GM18907 (cell line): Measurements from ENCODE around the gene PREX1.
"Not testable (repeated sequence)": the region's sequence is repeated elsewhere in the genome, so short reads cannot be mapped to it uniquely, and the experiment has no call there.

ENCODE experiments used
- ATAC-seq: cut with Tn5 transposase; IDR thresholded peaks from one replicate; pipeline ENCODE4 v1.9.1; 2021; ENCODE audit warnings: mild to moderate bottlenecking, moderate library complexity; ENCODE audit not compliant: unreplicated experiment

Gene PREX1

DNA sequence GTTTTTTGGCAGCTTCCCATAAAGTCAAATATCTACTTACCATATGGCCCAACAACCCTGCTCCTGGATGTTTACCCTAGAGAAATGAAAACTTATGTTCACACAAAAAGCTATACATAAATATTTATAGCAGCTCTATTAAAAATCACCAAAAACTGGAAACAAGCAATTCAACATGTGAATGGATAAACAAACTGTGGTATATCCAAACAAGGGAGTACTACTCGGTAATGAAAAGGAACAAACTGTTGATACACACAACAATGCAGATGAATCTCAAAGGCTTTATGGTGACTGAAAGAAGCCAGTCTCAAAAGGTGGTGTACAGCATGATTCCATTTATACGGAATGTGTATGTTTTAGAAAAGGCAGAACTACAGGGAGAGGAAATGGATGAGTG is 48.4 kb downstream of the PREX1 start:
- no peak for ATAC-seq

DNA sequence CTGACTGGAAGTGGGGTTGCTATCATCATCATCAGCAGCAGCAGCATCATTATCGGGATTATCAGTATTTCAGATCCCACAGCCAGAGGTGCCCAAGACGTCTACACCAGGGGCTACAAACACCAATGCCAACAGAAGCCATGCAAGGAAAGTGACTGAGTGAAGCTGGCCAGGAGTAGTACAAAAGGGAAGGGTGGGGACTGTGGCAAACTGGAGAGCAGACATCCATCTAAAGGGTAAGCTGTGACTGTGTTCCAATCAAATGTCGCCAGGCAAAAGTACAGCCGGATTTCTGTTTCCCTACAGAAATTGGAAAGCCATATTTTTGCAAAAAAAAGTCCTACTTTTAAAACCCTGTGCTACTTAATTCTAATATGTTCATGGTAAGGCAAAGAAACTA is 50.0 kb downstream of the PREX1 start:
- no peak for ATAC-seq

DNA sequence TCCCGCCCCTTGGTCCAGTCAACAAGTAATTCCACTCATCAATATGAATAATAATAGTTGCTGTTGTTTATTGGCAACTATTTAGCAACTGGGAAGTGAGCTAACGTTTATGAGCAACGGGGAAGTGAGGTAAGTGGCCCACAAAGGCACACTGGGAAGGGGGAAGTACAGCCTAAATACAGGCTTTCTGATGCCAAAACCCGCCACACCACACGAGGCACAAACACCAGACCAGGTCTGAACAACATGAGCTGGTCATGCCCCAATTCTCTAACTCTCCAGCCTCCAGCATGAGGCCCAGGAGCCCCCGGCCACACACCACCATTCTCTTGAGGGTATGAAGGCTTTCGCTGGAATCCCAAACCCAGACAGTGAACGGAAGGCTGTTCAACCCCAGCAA is 50.8 kb downstream of the PREX1 start:
- no peak for ATAC-seq

DNA sequence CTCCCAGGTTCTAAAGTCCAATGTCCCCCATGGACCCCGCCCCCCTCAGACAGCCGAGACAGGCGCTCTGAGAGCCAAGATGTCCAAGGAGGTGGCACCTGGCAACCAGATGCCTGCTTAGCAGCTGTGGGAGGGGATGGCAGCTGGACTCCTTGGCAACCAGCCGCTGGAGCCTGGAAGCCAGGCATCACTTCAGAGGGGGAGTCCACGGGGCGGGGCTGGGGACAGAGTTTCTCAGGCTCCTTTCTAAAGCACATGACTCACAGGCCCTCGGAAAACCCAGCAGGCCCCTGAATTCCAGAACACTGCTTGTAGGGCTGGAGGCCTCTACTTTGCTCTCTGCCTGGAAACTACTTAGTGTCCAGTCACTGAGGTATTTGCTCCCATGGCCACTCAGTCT is 51.5 kb downstream of the PREX1 start:
- ATAC-seq = no peak

DNA sequence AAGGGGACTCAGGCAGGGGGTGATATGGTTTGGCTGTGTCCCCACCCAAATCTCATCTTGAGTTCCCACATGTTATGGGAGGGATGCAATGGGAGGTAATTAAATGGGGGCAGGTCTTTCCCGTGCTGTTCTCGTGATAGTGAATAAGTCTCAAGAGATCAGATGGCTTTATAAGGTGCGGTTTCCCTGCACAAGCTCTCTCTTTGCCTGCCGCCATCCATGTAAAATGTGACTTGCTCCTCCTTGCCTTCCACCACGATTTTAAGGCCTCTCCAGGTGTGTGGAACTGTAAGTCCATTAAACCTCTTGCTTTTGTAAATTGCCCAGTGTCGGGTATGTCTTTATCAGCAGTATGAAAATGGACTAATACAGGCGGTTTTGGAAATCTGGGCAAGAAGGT is 52.3 kb downstream of the PREX1 start:
- not testable (repeated sequence) for ATAC-seq

DNA sequence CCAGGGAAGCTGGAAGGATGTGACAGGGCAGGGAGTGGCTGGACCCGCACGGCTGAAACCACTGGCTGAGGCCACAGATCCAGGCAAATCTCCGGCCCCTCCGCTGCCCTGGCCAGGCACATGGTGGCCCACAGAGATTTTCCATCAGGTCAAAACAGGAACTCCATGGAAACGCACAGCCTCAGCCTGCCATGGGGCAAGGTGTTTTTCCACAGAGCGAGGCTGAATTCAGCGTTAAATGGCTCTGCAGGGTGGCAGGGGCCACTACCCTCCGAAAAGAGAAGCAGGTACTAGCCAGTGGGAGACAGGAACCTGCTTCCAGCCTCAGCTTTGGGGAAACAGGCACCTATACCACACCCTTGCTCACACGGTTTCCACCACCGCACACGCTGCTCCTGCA is 53.1 kb downstream of the PREX1 start:
- ATAC-seq = no peak

DNA sequence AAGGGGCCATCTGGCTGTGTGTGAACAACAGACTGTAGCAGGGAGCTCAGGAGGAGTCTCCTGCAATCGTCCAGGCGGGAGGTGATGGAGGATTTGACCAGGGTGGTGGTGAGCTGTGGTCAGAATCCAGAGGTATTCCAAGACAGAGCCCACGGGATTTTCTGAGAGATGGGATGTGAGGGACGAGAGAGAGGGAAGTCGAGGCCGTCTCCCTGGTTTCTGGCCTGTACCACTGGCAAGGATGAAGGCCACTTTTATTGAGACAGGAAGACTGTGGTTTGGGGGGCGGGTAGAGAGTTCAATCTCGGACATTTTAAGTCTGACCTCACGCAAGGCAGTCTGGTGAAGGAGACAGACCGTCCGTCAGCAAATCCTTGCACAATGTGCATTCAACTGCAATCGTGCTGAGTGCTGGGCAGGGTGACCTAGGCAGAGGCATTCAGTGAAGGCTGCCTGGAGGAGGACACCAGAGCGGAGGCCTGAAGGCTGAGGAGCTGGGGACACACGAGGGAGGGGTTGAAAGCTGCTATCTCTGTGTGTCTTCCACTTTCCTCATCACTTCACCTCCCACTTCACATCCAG is 53.9 kb downstream of the PREX1 start:
- no peak for ATAC-seq

DNA sequence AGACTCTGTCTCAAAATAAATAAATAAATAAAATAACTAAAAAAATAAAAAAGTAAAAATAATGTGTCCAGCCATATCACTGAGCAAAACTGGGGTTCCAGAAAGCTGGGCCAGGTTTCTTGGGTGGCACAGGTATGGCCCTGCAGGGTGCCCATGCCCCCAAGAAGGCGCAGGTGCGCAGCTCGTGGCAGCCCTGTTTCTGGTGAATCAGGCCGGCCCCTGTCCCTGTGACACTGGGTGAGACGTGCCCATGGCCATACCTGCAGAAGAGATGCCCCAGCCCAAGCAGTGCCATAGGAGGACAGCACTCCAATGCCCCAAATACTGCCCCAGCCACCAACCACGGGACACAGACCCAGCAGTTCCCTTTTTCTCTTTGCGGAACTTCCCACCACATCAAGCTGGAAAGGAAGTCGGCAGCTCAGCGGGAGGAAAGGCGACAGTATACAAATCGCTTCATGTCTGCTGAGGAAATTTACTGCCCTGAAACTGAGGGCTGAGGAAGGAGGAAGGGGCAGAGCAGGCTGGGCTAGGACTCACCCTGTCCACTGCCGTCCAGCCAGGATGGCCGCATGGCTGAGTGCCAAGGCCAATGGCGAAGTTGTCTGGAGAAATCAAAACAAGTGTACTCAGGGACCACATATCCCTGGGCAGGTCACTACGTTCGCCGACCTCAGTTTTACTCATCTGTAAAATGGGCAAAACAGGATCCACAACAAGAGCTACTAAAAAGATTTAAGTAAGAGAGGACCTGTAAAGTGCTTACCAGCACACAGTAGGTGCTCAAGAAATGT is 55.4 kb downstream of the PREX1 start:
- ATAC-seq = no peak

DNA sequence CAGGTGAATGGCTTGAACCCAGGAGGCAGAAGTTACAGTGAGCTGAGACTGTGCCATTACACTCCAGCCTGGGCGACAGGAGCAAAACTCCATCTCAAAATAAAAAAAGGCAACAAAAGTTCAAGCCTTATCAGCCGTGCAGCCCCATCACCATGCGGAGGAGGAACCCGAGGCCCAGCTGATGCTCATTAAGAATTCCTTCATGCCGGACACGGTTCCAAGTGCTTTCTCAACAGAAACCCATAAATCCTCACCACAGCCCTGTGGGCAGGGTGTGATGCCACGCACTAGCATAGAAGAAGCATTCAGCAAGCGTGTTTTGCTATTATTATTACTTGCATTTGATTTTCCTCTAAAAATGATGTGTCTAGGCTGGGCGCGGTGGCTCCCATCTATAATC is 56.3 kb downstream of the PREX1 start:
- ATAC-seq = no peak

DNA sequence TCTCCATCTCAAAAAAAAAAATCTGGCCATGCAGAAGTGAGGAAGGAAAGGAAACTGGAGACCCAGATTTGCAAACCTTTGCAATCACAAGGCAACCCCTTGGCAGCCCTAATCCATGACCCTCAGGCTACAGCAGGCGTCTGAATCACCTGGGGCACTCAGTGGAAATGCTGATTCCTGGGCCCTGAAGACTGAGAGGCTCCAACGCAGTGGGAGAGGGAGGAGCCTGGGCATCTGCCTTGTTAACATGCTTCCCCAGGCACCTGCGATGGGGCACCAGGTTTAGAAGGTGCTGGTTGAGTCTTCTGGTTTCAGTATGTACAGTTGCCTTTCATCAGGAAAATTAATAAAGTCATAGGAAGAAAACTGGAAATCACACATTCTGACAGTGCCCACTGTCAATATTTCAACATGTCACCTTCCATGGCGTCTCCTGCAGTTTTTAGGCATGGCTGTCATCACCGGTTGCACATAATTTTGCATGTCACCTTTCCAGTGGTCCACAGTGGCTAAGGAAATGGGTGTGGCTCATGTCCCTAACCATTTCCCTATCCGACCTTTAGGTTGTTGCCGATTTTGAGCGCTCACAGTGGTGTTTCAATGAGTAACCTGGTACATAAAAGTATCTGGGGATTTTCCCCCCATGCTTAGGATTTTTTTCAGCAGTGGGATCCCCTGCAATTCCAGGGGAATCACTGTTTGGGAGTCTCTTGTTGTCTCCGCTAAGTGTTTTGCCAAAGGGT is 56.9 kb downstream of the PREX1 start:
- ATAC-seq = no peak

DNA sequence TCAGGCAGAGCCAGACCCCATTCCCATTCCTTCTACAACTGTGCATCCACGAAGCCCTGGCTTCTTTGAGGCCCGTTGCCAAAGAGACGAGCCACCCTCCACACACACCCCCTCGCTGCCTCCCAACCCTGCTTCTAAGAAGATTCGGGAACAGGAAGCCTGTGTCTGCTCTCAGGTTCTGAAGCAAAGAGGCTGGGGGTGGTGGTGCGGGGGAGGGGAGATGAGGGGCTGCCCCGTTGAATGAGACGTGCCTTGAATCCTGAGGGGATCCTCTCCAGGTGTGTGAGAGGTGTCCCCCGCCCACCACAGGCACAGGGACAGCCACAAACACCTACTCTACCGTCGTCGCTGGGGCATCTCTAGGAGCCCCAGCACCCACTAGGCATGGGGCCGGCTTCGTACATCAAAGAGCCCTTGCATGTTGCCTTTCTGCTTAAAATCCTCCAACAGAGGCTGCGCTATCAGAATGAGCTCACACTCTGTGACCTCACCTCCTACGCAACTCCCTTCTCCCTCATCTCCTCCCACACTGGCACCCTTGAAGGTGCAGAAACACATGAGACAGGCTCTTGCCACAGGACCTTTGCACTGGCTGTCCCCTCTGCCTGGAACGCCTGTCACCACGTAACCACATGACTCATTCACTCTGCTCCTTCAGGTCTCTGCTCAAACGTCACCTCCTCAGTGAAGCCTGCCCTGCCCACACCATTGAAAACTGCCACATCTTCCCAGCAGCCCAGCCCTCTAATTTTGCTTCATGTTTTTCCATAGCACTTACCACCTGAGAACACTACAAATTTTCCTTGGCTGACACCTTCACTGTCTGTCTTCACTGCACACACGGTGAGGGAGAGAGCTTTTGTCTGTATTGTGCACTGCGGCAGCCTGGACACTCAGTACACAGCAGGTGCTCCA is 58.5 kb downstream of the PREX1 start:
- ATAC-seq = no peak

DNA sequence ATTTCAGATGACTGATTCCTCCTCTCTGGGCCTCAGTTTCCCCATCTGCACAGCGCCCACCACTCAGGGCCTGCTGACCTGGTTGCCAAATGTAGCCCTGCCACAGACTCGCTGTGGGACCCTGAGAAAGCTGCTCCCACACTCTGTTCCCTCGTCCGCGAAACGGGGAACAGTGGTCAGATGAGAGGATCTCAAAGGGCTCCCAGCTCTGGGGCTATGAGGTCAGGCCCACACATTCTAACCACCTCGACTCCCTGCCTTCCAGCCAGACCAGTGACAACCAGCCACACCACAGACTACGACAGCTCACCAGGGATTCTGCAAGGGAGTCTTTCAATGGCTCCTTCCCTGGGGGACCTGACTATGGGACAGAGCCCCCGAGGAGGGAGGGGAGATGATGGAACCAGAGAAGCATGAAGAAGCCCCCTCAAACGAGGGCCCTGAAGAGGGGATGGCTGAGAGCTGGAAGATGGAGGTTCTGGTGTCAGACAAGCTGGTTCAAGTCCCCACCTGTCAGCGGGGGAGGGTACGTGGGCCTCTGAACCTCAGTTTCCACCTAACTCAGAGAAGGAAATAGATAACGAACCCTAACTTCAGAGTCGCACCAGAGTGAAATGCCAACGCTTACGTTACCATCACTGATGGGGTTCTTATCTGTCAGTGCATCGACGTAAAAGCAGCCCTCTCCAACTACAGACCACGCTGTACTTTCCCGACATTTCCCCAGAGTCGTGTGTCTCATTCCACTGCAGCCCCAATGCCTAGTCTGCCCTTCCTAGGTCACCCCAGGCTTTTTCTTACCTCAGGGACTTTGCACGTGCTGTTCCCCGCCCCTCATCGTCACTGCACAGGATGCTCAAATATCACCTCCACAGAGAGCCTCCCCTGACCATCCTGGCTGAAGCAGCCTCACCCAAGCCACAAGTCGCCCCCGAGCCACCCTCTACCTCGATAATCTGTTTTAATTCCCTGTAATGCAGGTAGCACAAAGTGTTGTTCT is 60.5 kb downstream of the PREX1 start:
- ATAC-seq = no peak

DNA sequence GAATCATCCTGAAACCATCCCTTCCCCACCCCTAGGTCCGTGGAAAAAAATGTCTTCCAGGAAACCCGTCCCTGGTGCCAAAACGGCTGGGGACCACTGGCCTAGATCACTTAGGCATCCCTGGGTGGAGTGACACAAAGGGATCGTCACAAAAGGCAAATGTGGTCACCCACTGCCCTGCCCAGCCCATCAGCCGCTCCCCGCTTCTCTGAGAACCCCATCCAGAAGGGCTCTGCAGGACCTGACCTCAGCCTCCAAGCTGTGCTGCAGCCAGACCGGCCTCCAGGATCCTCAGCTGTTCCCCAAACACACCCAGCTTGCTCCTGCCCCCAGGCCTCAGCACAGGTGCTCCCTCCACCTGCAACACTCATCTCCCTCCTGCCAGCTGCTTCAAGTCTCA is 61.6 kb downstream of the PREX1 start:
- no peak for ATAC-seq

DNA sequence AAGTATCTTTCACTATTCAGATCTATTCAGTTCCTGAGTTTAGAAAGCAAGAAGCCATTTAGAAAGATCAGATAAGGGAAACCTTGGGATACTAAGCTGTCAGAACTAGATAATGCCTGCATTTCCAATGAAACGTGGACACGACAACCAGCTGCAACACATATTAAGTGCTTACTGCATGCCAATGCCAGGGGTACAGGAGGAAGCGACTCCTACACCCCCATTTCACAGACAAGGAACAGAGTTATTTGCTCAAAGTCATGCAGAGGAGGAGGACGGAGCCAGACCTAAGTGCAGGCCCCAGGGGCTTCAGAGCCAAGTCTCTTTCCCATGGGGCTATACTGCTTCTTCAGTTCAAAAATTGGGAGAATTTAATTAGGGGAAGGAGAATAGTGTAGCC is 62.4 kb downstream of the PREX1 start:
- no peak for ATAC-seq

DNA sequence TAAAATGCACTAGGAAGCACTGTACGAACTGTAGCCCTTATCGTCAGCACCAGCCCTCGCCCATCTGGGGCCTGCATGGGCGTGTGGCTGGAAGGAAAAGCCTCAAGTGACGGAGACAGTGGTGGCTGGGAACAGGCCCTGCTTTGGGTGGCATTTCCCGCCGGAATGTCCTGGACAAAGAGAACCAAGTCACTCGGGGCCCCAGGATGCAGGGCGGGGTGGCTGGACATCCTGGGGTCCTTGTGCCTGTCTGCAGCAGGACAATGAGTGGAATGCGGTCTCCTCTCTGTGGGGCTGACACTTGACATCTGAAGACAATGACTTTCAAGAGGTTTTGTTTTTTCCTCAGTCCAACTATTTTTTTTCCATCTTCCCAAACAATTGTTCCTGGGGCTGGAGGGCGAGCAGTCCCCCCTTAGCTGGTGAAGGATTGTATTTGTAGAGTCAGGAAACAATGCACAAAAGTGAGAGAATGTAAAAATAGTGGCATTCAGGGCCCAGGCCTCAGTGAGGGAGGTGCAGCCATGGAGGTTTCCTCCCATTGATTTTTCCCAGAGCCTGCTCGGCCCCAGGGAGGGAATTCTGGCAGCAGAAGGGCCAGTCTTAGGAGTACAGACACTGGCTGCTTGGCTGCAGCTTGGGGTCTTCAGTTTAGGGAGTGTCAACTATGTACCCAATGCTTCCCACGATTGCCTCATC is 64.4 kb downstream of the PREX1 start:
- ATAC-seq = no peak

DNA sequence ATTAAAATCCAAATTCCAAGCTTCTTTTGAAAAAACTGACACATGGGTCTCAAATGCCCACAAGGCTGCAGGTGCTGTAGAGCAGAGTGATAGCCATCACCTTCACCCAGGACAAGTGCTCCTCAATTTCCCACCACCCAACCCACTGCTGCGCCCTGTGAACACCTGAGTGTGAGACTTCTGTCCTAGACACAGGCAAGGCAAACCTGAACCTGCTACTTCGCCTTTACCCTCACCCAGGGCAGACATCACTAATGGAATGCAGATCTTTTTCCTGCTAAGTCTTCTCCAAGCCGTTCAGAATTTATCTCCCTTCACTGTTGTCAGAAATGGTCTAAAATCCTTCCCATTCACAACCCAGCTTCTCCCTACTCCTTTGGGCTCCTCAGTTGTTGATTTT is 65.9 kb downstream of the PREX1 start:
- no peak for ATAC-seq

DNA sequence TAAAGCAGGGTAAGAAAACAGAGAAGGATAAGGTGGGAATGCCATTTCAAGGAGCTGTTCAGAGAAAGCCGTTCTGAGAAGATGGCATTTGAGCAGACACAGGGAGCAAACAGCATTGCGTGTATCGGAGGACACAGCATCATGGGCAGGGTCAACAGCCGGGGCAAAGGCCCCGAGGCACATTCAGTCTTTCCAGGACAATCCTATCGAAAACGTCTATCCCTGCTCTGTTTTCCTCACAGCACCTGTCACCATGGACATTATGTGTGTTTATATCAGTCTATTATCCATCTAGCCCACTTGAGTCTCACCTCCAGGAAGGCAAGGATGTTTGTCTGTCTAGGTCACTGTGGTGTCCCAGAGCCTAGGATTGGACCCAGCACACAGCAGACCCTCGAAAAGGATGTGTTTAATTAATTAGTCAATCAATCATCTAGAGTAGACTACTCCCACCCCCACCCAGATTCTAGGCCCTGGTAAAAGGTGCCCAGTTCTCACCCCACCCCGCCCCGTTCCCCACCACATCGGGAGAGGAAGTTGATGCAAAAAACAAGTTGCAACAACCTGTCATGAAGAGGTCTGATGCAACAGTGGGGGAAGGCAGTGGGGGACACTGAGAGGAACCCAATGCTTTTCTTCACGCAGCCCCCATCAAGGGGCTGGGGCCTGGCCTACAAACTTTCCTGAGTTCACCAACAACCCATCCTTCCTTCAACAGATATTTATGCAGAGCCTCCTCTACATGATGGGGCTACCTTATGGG is 66.6 kb downstream of the PREX1 start:
- ATAC-seq = no peak

DNA sequence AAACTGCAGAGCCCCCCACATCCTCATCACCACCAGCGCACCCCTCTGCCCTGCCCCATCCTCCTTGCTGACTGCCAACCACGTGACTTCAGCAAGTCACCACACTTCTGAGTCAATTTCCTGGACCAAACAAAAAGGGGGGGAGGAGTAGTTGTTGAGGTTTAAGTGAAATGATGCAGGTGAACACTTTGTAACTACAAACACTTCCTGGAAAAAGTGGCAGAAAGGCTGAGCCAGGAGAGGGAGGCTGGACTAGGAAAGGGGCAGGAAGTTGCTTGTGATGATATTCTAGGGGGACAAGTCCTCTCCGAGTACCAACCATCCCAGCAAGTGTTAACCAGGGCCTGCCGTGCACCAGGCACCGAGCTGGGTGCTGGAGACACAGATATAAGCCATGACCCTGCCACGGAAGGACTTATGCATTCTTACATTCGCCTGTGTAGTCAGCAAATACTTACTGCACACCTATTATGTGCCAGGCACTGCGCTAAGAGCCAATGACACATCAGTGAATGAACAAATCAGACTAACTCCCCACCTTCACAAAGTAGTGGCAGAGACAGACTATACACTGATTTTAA is 67.3 kb downstream of the PREX1 start:
- ATAC-seq = no peak
